A172 (cell line): ENCODE data around the gene LHX5. TPM values are rescaled to one million over a fixed set of nuclear protein-coding genes. Genes with fewer than 3 reads are reported as not detected.
A peak's percentile ranks its signal among the peaks of the same experiment; 100 is the strongest.

ENCODE experiments used
- DNase-seq: peaks from one replicate; pipeline ENCODE4 v3.0.0-alpha.2; 2015; ENCODE audit warnings: low spot score
- total RNA-seq: library from RNA; depleted of rRNA; stranded (reverse); fragments of >200 nt; shearing (Covaris generic); gene quantifications from 2 replicates; pipeline ENCODE4 v1.2.3, GENCODE V29; 2014

Gene LHX5
- total RNA-seq, 1 experiment from 2014 or later = not detected

DNA sequence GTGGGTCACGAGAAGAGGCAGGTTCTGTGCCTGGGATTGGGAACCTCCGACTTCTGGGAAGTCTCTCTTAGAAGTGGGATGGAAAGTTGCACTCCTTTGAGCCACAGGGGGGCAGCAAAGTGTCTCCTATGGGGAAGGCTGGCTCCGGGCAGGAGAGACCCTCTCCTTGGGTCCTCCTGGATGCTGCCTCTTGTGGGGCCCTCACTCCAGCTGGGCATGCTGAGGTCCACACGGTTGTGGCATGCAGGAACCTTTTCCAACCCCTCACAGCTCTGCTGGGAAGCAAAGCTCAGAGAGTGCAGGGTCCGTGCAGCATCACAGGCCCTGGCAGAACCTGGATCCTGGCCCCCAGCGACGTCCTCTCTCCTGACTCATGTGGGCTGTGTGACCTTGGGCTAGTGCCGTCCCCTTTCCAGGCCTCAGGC, 32.1 kb downstream of the LHX5 start:
- DNase-seq = peak; percentile 28

DNA sequence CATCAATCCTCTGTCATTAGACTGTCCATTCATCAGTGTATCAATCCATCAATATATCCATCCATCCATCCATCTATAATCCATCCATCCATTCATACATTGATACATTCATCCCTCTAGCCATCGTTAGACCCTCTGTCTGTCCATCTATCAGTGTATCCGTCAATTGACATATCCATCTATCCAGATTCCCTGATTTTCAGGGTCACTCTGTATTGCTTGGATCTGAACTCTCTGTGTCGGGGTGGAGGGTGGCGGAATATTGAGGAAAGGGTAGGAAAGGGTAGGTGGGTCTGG, 32.4 kb downstream of the LHX5 start:
- no peak for DNase-seq

DNA sequence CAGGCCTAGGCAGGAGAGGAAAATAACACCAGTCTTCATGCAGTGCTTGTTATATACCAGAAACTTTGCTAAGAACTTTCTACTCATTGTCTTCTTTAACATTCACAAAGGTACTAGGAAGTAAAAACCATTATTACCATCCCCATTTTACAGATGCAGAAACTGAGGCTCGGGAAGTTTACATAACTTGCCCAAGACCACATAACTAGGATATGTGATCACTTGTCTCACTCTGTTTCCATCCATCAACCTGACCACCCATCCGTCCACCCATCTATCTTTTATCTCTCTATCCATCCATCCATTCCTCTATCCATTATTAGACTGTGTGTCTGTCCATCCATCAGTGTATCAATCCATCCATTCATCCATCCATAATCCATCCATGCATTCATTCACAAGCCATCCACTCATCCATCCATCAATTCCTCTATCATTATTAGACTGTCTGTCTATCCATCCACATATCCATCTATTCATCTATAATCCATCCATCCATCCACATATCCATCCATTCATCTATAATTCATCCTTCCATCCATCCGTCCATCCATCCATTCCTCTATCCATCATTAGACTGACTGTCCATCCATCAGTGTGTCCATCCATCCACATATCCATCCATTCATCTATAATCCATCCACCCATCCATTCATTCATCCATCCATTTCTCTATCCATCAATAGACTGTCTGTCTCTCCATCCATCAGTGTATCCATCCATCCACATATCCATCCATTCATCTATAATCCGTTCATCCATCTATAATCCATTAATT, 33.0 kb downstream of the LHX5 start:
- no peak for DNase-seq

DNA sequence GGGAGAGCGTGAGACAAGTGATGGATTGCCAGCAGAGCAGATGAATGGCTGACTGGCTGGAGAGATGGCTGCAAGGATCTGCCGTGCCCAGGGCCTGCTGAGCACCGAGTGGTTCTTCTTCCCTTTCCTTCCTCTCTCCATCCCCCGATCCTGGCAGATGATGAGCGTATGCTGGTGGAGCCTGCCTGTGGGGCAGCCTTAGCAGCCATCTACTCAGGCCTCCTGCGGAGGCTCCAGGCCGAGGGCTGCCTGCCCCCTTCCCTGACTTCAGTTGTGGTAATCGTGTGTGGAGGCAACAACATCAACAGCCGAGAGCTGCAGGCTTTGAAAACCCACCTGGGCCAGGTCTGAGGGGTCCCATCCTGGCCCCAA, 34.0 kb downstream of the LHX5 start:
- DNase-seq = no peak

DNA sequence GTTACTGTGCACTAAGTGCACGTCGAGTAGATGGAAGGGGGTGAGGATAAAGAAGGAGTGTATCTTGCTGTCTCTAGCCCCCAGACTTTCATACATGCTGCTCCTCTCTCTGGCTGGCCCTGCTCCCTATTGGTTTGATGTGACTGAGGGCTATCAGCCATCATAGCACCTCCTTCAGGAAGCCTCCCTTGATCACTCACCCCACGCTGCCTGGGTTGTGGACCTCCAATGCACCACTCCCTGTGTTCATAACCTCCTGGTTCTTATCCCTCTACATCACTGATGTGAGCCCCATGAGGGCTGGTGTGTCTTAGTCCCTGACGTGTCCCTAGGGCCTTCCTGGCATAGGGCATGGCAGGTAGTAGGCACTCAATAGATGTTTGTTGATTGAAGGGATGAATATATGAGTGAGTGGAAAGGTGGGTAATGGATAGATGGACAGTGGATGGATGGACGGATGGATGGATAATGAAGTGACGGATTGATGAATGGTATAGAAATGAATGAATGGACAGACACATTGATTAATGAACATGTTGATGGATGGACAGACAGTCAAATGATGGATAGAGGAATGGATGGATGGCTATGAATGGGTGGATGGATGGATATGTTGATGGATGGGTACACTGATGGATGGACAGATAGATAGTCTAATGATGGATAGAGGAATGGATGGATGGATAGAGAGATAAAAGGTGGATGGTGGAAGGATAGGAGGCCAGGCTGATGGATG, 34.5 kb downstream of the LHX5 start:
- no peak for DNase-seq

DNA sequence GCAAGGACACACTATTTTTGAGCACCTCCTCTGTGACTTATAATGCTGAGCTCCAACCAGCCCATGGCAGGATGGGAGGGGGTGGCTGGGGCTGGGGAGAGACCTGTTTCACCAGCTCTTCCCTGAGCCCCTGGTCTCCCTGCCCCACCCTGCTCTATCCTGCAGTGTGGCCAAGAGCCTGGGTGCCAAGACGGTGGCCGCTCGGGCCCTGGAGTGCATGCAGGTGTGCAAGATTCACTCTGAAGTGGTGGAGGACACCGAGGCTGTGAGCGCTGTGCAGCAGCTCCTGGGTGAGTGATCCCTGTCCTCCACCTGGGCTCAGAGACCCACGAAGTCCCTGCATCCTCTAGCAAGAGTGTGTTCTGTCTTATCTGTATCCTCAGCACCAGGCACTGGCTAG, 35.1 kb downstream of the LHX5 start:
- DNase-seq = no peak

DNA sequence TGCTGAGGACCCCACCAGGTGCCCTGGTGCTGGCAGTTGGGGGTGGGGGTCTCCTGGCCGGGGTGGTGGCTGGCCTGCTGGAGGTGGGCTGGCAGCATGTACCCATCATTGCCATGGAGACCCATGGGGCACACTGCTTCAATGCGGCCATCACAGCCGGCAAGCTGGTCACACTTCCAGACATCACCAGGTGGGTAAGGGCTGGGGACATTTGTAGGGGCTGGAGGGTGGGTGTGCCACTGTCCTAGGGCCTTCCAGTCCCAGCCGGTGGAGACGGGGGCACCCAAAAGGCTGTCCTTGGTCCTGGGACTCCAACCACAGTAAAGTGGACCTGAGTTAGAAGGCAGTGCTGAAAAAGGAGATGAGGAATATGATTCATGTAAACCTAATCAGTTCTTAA, 36.3 kb downstream of the LHX5 start:
- no peak for DNase-seq

DNA sequence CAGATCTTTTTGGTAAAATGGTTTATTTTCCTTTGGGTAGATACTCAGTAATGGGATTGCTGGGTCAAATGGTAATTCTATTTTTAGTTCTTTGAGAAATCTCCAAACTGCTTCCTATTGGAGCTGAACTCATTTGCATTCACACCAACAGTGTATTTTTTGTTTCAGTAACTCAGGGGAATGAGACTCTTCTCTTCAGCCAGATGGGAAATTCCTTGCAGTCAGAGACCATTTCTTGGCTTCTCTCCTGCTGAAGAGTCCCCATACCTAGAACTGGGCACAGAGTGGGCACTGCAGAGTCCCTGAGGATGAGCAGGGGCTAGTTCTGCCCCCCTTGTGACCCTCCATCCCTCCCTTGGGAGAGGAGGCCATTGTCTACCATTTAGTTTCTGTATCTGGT, 38.7 kb downstream of the LHX5 start:
- no peak for DNase-seq

DNA sequence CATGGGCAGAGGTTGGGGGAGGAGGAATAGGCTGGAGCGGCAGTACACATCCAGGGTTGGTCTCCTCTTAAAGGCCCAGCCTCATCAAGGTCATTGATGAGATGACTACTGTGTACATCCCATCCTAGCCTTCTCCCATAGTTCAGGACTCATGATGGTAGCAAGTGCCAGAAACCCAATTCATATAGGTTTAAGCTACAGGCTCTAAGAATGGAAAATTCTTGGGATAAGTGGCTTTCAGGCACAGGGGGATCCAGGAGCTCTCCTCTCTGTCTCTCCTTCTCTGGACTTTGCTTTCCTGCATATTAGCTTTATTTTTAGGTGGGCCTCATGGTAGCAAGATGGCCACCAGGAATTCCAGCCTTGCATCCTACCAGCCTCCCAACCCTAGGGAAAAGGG, 43.2 kb downstream of the LHX5 start:
- no peak for DNase-seq

DNA sequence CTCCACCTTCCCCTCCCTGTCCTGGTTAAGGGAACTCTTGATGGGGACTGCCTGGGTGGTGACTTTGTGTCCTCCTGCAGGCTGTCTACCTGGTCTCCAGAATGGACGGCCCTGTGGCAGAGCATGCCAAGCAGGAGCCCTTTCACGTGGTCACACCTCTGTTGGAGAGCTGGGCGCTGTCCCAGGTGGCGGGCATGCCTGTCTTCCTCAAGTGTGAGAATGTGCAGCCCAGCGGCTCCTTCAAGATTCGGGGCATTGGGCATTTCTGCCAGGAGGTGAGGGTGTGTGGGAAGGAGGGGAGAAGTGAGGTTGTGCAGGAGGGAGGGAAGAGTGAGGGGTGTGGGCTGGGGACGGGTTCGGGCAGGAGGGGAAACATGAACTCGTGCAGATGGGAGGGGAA, 43.8 kb downstream of the LHX5 start:
- no peak for DNase-seq

DNA sequence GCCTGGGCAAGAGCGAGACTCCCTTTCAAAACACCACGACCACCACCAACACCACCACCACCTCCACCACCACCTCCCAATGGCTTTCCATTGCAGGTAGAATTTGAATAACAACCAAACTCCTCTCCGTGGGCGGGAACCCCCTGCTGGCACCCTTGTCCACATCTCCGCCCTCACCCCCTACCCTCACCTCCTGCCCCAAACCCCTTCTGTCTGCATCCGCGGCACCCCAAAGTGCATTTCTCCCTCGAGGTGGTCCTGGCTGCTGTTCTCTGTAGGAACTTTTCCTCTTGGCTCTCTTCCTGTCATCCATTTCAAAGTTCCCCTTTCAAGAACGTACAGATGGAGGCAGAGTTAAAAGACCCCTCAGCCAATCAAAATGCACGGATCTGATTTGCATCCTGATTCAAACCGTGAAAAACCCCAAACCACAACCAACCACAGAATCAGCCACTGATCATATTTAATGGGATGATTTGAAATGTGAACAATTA, 45.7 kb downstream of the LHX5 start:
- no peak for DNase-seq

DNA sequence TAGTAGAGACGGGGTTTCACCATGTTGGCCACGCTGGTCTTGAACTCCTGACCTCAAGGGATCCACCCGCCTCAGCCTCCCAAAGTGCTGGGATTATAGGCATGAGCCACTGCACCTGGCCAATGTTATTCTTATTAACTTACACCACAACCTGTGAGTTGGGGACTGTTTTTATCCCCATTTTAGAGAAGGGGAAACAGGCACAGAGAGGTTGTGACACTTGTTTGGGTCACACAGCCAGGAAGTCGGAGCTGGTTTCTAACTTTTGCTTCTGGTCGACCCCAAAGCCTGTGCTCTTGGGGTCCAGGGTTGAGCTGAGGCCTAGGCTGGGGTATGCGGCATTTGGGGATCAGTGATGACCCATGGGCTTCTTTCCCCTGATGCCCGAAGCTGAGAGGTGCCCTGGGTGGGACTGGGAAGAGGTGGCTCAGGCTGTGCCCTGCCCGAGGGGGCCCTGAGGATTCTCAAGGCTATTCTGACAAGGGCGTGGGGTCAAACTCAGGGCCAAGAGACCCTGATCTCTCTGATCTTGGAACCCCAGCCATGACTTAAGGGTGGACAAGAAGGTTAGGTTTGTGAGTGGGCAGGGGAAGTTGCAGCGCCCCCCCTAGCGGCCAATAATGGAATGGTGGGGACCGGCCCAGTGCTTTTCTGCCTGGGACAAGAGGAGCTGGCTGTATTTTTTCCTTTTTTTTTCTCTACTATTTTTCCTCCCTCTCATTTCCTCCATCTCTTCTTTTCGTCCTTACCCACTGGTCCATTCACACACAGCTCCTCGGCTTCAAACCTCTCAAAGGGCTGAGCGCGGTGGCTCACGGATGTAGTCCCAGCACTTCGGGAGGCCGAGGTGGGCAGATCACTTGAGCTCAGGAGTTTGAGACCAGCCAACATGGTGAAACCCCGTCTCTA, 46.5 kb downstream of the LHX5 start:
- DNase-seq = peak; percentile 46

DNA sequence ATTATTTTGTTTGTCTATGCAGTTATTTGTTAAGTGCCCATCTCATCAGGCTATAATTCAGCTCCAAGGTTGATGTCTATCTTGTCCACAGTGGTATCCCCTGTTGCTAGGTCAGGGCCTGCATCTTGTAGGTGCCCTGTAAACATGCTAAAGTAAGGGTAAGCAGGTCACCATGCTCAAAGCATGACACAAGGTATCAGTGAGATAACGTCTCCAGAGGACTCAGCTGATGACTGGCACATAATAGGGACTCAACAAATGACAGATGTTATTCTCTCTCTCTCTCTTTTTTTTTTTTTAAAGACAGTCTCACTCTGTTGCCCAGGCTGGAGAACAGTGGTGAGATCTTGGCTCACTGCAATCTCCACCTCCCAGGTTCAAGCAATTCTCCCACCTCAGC, 47.2 kb downstream of the LHX5 start:
- no peak for DNase-seq

DNA sequence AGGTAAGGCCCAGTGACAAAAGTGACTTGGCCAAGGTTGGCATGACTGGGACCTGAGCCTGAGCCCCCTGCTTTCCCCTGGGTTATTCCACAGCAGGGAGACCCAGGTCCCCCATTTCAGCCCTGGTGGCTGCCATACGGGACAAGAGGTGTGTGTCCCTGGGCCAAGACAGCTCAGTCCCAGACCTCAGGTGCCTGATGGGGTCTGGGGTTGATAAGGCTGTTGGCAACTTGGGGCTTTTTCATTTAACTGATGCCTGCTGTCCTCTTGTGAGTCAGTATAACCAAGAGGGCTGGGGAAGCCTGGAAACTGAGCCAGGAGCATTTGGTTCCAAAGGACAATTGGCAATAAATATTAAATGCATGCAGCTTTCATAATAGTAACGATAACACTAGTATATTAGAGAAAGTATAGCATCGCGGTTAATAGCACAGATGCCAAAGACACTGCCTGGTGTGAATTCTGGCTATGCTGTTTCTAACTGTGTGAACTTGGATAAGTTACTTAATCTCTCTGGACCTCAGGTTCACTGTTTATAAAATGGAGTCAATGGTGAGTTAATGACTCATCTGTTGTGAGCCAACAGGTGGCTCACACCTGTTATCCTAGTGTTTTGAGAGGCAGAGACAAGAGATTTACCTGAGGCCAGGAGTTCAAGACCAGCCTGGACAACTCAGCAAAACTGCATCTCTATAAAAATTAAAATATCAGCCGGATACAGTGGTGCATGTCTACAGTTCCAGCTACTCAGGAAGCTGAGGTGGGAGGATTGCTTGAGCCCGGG, 48.6 kb downstream of the LHX5 start:
- peak; percentile 13 for DNase-seq

DNA sequence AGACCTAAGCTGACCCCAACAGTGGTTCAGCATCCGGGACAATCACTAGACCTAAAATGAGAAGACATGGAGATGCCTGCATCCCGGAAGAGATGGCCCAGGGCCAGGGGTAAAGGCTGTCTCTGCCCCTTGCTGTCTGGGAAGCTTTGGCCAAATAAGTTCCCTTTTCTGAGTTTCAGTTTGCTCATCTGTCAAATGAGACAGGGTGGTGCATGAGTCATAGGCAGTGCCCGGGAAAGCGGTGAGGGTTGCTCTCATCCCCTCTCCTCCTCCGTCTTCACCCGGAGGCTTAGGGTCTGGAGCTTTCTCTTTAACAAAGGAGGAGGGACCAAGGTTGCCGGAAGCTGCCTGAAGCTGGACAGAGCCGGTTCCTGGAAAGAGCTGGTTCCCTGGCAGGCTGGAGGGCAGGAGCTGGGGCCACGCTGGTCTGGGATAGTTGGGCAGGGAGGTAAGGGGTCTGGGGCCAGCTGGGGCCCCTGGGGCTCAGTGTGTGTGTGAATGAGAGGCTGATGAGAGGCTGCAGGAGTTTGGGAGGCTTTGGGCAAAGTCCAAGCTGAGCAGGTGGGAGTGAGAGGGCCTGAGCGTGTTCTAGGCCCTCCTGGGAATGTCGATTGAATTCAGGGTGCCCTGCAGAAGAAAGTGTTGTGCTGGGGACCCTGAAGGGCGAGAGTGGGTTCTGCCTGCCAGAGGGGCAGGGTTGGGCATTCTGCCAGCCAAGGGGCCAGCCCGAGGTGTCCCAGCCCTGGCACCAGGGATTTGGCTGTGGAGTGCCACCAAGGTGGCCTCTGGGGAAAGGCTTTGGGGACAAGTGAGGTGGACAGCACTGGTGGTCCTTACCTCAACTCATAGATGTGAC, 49.4 kb downstream of the LHX5 start, which contains the start of gene SDSL:
Gene SDSL (plus strand): TSS at position 351 of the 856 bp plus-strand sequence. CDS start 5,603 bp downstream, outside the sequence.
- DNase-seq = peak; percentile 97

DNA sequence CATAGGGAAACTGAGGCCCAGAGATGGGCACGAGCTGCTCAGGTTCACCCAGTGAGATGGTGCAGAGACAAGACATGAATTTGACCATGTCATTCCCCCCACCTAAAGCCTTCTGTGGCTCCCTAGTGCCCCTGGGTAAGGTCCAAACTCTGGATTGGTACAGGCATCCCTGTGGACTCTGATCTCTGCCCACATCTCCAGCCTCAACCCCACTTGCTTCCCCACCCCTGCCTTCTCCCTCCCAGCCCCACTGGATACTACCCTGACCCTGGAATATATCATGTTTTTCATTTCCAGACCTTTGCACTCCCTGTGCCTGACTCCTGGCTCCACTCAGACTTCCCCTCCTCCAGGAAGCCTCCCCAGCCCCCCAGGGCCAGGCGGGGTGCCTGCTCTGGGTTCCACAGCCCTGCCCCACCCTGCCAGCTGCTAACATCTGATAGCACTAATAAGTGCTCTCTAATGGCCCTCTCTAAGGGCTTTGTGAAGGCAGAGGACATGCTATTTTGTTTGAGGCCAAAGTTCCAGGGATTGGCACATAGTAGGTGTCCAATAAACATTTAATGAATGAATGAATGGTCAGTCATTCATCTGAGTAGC, 50.6 kb downstream of the LHX5 start:
- DNase-seq = no peak

DNA sequence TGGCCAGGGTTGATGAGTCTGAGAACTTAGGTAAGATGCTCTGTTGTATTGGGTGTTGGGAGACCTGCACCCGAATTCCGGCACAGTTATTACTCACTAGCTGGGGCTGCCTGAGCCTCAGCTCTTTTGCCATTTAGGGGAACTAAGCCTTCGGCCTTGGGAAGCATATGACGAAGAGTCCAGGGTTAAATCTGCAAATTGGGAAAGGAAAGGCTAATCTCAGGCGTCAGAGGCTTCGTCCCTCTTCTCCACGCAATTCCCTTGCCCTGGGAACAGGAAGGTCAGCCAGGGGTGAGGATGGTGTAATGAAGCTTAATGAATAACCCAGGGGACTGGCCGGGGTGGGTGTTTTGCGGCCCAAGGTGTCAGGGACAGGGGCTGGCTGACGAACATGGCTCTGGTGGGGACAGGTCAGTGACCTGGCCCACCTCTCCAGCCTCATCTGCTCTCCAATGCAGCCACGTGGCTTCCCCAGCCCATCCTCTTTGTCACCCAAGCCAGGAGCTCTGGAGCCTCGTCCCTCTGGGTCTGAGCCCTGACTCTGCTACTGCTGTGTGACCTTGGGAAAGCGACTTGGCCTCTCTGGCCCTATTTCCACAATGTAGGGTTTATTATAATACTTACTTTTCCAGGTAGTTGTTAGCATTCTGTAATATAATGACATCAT, 53.3 kb downstream of the LHX5 start:
- DNase-seq = no peak

DNA sequence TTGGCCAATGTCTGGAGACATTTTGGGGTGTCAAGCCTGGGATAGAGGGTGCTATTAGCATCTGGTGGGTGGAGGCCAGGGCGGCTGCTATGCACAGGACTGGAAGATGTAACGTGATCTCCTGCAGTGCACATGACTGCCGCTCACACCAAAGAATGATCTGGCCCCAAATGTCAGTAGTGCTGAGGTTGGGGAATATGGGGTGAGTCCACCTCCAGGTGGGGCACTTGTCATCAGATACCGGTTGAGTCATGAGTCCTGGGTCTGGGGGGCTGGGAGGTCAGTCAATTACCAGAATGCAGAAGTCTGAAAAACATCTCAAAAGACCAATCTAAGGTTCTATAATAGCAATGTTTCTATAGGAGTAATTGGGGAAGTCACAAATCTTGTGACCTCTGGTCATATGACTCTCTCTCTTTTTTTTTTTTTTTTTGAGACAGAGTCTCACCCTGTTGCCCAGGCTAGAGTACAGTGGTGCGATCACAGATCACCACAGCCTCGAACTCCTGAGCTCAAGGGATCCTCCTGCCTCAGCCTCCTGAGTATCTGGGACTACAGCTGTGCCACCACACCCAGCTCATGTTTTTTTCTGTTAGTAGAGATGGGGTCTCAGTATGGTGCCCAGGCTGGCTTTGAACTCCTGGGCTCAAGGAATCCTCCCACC, 55.4 kb downstream of the LHX5 start:
- DNase-seq = peak; percentile 47

DNA sequence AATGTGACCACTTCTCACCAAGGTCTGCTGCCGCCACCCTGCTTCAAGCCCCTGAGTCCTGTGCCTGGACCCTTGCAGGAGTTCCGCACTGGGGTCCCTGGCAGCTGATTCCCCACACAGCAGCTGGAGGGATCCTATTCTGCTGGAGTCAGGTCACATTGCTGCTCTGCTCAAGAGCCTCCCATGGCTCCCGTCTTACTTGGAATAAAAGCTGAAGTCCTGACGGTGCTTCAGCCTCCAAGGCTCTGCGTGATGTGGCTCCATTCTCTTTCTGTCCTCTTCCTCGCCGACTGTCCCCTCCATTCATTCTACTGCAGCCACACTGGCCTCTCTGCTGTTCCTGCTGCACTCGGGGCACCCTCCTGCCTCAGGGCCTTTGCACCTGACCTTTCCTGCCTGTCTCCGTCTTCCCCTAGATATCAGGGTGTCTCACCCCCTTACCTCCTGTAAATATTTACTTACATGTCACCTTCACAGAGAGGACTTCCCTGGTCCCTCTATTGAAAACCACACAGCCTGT, 57.1 kb downstream of the LHX5 start:
- no peak for DNase-seq
